NCI-H187 treated with DMSO at 0.1 percent for 48 hours (cell line): ENCODE data around the gene TSEN54.
"Not testable (repeated sequence)": the region's sequence is repeated elsewhere in the genome, so short reads cannot be mapped to it uniquely, and the experiment has no call there.

Experiments used
- DNase-seq: peaks from one replicate; lab custom pipeline; 2025; lab: John Stamatoyannopoulos, UW

The TSEN54 gene

DNA sequence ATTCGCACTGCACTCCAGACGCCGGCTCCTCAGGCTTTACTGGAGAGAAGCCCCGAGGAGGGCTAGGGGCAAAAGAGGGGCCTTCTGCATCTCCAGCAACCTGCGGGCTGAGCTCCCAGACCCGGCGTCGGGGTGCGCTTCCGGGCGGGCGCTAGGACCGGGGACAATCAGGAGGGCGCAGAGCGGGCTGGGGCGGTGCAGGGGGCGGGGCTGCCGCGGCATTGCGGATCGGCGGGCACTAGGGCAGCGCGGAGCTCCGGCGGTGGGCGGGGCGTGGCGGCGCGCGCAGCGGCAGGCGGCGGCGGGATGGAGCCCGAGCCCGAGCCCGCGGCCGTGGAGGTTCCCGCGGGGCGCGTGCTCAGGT is at the start of gene TSEN54:
TSS of gene TSEN54 (plus strand) at position 274 of the 364 bp plus-strand sequence. CDS start at position 307, 33 bp downstream.
- DNase-seq: peak; percentile 28

DNA sequence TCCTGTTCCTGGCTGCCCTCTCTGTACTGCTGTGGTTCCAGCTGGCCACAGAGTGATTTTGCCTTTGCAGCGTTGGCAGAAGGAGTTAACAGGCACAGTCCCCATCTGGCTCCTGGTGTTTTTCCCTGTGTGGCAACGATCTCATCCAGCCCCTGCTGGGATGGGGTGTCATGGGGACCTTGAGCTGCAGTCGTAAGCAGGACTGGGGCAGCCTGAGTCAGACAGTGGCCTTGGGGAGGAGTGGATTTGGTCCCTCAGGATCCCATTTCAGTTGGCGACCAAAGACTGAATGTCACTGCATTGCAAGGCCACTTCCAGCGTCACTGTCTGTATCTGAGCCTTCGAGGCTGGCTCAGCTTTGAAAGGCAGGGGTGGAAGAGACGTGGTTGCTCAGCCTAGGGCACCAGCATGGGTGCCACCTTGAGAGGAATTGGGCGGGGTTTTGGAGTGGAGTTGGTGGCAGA is 48.0 kb upstream of the TSEN54 start:
- DNase-seq: no peak

DNA sequence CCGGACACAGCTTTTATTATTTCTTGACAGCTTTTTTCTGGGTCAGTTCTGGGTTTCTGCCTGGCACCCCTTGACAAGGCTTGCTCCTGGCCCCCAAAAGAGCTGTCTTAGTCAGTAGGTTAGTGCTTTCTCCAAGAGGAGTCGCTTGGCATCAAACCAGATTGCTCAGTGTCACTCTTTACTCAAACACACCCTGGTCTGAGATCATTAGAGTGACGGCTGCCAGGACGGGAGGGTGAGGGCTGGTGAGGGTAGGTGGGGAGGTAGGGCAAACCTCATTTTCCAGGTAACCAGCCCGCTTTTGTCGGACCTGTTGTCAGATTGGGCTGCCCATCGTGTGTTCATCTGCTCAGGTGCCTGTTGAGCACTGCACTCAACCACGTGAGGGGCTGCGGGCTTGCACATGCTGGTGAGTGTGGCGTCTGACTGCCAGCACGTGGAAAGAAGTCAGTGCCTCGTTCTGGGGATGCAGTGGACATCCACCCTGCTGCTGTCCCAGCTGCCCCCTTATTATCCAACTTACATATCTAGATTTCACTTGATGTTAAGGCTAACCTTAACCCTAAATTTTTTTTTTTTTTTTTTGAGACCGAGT is 47.5 kb upstream of the TSEN54 start:
- no peak for DNase-seq

- DNase-seq: no peak
These were observed 45.1 kb upstream of the TSEN54 start for GRCh38 chr17:75471207-75471606.

DNA sequence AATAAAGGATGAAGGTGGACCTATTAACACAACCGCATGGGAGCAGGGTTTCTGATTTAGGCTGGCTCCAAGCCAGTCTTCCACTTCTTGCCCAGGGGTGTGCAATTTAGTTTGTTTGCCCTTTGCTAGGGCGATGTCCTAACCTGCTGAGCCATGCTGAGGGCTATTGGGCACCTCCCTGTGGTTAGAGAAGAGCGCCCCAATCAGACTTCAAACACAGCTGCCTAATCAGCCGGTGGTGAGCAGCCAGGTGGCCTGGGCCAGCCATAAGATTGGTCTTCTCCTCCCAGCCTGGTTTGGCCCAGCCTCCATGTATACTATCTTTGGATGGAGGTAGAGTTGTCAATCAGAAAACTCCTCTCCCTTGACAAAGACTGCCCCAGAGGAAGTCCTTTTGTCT is 44.2 kb upstream of the TSEN54 start:
- no peak for DNase-seq

GRCh38 chr17:75473246-75473645 is 43.1 kb upstream of the TSEN54 start:
- DNase-seq: no peak

- DNase-seq: no peak
These were observed 41.6 kb upstream of the TSEN54 start for GRCh38 chr17:75474736-75475135.

DNA sequence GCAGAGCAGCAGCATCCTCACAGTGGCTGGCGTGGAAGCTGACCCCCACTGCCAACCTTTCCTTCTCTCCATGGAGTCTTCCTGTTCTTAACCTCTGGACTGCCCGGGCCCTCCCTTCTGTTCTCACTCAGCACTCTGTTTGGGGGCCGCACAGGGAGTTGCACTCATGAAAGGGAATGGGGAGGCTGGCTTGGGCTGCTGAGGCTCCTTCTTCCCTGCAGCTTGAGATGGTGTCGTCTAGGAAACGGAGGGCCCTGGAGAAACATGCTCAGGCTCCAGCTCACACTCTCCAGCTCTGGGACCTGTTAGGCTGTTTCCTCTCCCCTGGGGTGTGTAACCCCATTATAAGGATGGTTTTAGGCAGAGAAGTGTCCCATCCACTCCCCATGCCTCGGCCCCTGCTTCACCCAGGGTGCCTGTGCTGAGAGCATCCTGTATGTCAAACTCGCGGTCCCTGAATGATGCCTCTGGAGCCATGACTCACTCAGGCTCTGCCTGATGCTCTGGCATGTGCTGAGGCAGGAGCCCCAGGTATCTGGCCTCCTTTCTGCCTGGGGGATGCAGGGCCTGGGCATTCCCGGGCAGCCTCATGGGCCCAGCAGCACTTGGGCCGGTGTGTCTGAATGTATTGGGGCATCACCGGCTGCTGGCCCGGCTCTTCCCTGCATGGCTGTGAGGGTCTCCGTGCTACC is 41.0 kb upstream of the TSEN54 start:
- DNase-seq: no peak

- no peak for DNase-seq
These were observed 40.5 kb upstream of the TSEN54 start for GRCh38 chr17:75475851-75476250.

DNA sequence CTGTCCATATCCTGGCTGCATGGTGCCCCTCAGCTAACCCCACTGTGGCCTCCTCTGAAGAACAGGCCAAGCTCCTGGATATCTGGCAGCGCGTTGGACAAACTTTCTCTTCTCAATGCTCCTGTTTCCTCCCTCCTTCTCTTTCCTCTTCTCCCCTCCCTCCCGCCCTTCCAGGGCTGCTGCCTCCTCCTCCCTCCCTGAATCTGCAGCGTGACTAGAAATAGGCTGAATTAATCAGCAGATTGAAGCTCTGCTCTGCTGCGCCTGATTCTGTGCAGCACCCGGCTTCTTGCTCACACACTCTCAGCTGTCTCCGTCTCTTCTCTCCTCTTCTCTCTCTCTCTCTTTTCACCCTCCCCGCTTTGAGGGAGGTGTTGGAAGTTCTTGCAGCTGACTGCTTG is 40.1 kb upstream of the TSEN54 start:
- DNase-seq: no peak

DNA sequence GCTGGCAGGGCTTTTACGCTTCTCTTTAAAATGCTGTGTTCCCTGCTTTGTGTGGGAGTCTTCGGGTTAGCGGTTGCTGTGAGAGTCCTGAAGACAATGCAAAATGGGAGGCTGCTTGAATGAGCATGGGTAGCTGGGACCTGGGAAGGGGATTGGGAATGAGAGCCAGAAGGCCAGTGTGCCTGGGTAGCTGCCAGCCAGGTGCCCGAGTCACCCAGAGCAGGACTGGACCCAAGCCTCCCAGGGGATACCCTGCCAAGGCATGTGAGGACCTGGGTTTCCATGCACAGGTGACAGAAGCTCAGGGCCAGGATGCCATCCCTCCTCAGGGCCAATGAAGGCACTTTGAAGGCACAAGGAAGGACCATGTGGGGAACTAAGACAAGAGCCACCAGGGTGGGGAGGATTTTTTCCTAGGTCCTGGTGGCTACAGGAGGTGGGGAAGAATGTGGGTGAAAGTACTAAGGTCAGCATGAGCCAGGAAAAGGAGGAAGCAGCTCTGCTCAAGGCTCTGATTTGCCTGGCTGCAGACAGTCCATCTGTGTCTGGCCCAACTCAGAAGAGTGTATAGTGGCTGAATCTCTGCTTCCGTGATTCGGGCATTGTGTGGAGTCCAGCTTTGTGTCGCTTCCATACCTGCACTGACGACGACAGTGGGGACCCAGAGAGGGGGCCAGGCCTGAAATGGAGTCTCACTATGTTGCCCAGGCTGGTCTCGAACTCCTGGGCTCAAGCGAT is 39.4 kb upstream of the TSEN54 start:
- DNase-seq: no peak

DNA sequence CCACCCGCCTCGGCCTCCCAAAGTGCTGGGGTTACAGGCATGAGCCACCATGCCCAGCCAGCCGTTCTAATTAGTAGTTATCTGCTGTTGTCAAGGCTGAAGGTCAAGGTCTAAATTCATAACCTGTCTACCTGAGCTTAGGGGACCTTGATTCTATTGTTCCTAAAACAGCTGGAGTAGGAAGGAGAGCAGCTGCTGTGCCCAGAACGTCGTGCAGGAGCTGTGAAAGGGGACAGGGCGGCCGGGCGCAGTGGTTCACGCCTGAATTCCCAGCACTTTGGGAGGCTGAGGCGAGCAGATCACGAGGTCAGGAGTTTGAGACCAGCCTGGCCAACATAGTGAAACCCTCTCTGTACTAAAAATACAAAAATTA is 38.9 kb upstream of the TSEN54 start:
- DNase-seq: not testable (repeated sequence)

DNA sequence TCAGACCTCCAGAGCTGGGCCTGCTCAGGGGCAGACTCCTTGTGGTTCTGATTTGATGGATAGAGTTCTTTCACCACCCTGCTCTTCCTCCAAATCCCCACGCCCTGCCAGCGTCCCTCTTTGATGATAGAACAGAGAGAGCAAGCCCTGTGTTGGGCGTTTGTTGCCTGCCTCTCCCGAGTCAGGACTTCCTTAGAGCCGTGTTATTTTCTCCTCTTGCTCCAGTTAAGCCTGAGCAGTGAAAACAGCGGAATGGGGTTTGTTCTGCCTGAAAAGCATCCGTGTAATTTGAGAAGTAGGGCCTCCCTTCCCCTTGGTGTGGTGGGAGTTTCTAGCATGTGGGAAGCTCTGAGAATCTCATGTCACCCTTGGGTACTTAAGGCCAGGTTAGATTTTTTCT is 37.8 kb upstream of the TSEN54 start:
- no peak for DNase-seq

GRCh38 chr17:75480281-75480680 is 36.0 kb upstream of the TSEN54 start:
- no peak for DNase-seq

- no peak for DNase-seq
These were observed 34.9 kb upstream of the TSEN54 start for GRCh38 chr17:75481194-75482068.

DNA sequence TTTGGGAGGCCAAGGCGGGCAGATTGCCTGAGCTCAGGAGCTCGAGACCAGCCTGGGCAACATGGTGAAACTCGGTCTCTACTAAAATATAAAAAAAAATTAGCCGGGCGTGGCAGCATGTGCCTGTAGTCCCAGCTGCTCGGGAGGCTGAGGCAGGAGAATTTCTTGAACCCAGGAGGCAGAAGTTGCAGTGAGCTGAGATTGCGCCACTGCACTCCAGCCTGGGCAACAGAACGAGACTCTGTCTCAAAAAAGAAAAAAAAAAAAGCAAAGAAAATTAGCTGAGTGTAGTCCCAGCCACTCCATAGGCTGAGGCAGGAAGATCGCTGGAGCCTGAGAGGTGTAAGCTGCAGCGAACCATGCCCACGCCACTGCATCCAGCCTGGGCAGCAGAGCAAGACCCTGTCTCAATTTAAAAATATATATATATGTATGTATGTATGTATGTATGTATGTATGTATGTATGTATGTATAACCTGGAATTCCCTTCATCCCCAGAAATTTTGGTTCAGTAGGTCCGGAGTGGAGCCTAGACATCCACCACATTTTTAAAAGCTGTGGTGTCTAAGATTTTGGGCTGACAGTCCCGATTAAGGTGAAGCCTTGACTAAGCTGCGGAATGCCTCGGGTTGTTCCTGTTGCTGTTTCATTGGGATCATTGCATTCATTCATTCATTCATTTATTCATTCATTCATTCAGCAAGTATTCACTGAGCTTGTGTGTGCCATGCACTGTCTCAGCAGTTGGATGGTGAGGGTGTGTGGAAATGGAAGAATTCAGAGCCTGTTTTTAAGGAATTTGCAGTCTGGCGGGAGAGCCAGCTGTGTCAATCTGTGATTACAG is 34.0 kb upstream of the TSEN54 start:
- DNase-seq: no peak

DNA sequence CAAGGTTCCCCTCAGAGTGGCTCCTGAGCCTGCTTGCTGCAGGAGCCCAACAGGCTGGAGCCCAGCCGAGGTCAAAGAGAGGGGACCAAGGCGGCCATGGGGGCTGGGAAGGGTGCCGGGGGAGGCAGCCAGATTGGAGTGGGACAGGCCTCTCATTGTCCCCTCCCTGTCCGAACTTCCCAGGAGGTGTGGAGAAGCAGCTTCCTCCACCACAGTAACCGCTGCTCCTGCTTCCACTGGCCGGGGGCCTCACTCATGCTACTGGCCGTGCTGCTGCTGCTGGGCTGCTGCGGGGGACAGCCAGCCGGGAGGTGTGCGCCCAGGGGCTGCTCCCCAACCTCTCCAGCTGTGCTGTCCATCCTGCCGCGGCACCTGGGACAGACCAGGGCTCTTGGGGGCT is 30.6 kb upstream of the TSEN54 start:
- no peak for DNase-seq

- no peak for DNase-seq
These were observed 30.2 kb upstream of the TSEN54 start for GRCh38 chr17:75486151-75486550.

GRCh38 chr17:75486951-75487350 is 29.4 kb upstream of the TSEN54 start:
- DNase-seq: no peak

DNA sequence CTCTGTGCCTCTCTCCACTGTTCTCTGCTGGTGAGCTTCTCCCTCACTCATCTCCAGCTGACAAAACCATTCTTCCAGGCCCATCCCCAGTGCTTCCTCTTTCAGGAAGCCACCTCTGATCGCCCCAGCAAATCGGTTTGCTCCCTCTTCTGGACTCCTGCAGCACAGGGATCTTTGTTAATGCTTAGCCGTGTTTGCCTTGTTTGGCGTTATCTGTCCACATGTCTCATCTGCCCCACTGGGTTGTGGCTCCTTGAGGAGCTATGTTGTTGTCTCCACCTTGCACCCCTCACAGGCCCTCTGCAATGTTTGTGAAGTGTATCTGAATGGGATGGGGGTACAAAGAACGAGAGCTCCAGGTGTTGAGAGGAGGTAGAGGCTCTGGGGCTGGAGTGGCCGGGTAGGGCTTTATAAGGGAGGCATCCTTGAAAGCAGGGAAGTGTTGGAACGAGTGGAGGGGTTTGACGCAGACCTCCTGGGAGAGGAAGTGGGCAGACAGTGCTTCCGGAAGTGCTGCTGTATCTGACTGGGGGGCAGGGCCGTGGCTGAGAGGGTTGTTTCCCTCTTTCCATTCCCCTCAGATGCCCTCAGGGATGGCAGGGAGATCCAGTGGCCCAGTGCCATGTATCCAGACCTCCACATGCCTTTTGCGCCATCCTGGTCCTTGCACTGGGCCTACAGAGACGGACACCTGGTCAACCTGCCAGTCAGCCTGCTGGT is 28.8 kb upstream of the TSEN54 start:
- DNase-seq: no peak
